ENCODE results near the gene KCNJ1.

KCNJ1 gene

GRCh38 chr11:128901653-128902514 is 34.8 kb upstream of the KCNJ1 start:
- no peak for DNase-seq

GRCh38 chr11:128900468-128900867 is 33.4 kb upstream of the KCNJ1 start:
- DNase-seq = no peak

GRCh38 chr11:128898580-128899344 is 31.7 kb upstream of the KCNJ1 start:
- DNase-seq = no peak

- no peak for DNase-seq
Observed at GRCh38 chr11:128897826-128898225, 30.7 kb upstream of the KCNJ1 start.

GRCh38 chr11:128896356-128896755 is 29.3 kb upstream of the KCNJ1 start:
- DNase-seq = no peak

- no peak for DNase-seq
Observed at GRCh38 chr11:128895526-128895925, 28.4 kb upstream of the KCNJ1 start.

- no peak for DNase-seq
Observed at GRCh38 chr11:128894685-128895084, 27.6 kb upstream of the KCNJ1 start.

- DNase-seq = no peak
Observed at GRCh38 chr11:128894286-128894681, 27.2 kb upstream of the KCNJ1 start.

- DNase-seq = no peak
Observed at GRCh38 chr11:128893578-128894285, 26.6 kb upstream of the KCNJ1 start.

GRCh38 chr11:128892866-128893565 is 25.9 kb upstream of the KCNJ1 start:
- no peak for DNase-seq

- DNase-seq = no peak
Observed at GRCh38 chr11:128891913-128892398, 24.9 kb upstream of the KCNJ1 start.

- no peak for DNase-seq
Observed at GRCh38 chr11:128890543-128891368, 23.7 kb upstream of the KCNJ1 start, which contains the start of gene KCNJ5. Gene KCNJ5 (plus strand): TSS chr11:128891356. CDS start chr11:128911274, 19,918 bp downstream.

GRCh38 chr11:128890216-128890542 is 23.1 kb upstream of the KCNJ1 start:
- DNase-seq = no peak

GRCh38 chr11:128889657-128890213 is 22.6 kb upstream of the KCNJ1 start:
- DNase-seq = no peak

GRCh38 chr11:128888034-128888985 is 21.2 kb upstream of the KCNJ1 start:
- no peak for DNase-seq

- DNase-seq = no peak
Observed at GRCh38 chr11:128886406-128887124, 19.5 kb upstream of the KCNJ1 start.

- DNase-seq = peak; percentile 61 to 76
Observed at GRCh38 chr11:128884703-128885338, 17.7 kb upstream of the KCNJ1 start.

- DNase-seq = no peak
Observed at GRCh38 chr11:128884054-128884453, 17.0 kb upstream of the KCNJ1 start.

GRCh38 chr11:128882451-128882850 is 15.4 kb upstream of the KCNJ1 start:
- no peak for DNase-seq

Measured in CD4-positive, alpha-beta T cell treated with Interferon alpha-2 for 1 hour (primary cell).